ENCODE measurements around the gene ICAM4.
A peak's percentile ranks its signal among the peaks of the same experiment; 100 is the strongest.
"Not testable (repeated sequence)": the region's sequence is repeated elsewhere in the genome, so short reads cannot be mapped to it uniquely, and the experiment has no call there.

ICAM4 gene

GRCh38 chr19:10286803-10287737, at the start of gene ICAM4:
ICAM4 (plus strand) TSS chr19:10286955; CDS start chr19:10287013, 58 bp downstream.
- no peak for DNase-seq

- DNase-seq = no peak
Measured at GRCh38 chr19:10237702-10238101, 49.1 kb upstream of the ICAM4 start.

- DNase-seq = no peak
Measured at GRCh38 chr19:10238172-10238783, 48.5 kb upstream of the ICAM4 start.

GRCh38 chr19:10241826-10242449, 44.8 kb upstream of the ICAM4 start:
- DNase-seq = not testable (repeated sequence)

GRCh38 chr19:10243606-10244005, 43.1 kb upstream of the ICAM4 start:
- no peak for DNase-seq

- DNase-seq = no peak
Measured at GRCh38 chr19:10245189-10245939, 41.4 kb upstream of the ICAM4 start.

GRCh38 chr19:10246511-10246910, 40.2 kb upstream of the ICAM4 start:
- no peak for DNase-seq

GRCh38 chr19:10251792-10252694, 34.7 kb upstream of the ICAM4 start, which contains the start of gene MRPL4:
MRPL4 (plus strand) TSS chr19:10252214; CDS start chr19:10252254, 40 bp downstream.
- DNase-seq = peak; percentile 99

- DNase-seq = no peak
Measured at GRCh38 chr19:10252707-10253106, 34.0 kb upstream of the ICAM4 start.

GRCh38 chr19:10254244-10254643, 32.5 kb upstream of the ICAM4 start:
- no peak for DNase-seq

GRCh38 chr19:10255358-10255757, 31.4 kb upstream of the ICAM4 start:
- DNase-seq = no peak

- DNase-seq = no peak
Measured at GRCh38 chr19:10256551-10256950, 30.2 kb upstream of the ICAM4 start.

- no peak for DNase-seq
Measured at GRCh38 chr19:10256970-10257615, 29.7 kb upstream of the ICAM4 start.

- DNase-seq = no peak
Measured at GRCh38 chr19:10258080-10258710, 28.6 kb upstream of the ICAM4 start.

- DNase-seq = peak; percentile 95
Measured at GRCh38 chr19:10259162-10259905, 27.4 kb upstream of the ICAM4 start.

- DNase-seq = no peak
Measured at GRCh38 chr19:10260141-10260584, 26.6 kb upstream of the ICAM4 start.

- no peak for DNase-seq
Measured at GRCh38 chr19:10262771-10263170, 24.0 kb upstream of the ICAM4 start.

GRCh38 chr19:10266706-10267105, 20.0 kb upstream of the ICAM4 start:
- no peak for DNase-seq

- no peak for DNase-seq
Measured at GRCh38 chr19:10268071-10268470, 18.7 kb upstream of the ICAM4 start.
